Lung (tissue), 12 donors: ENCODE data around the gene STEAP1B. TPM values are rescaled to one million over a fixed set of nuclear protein-coding genes. Genes with fewer than 3 reads are reported as not detected.

Experiments used
- ATAC-seq: fragments of 200-7000 bp; cut with Tn5 transposase; one replicate; pipeline ENCODE4 v1.9.1; 2020; ENCODE audit warnings: moderate number of reproducible peaks; ENCODE audit not compliant: insufficient read depth, low FRiP score
- DNase-seq, 3 donors: peaks; one replicate each; pipeline ENCODE4 v3.0.0-alpha.2; 2013 to 2017
- H3K27ac ChIP-seq, 2 donors: one replicate each; pipeline ENCODE4 v1.5.1; 2013; ENCODE audit warnings: mild to moderate bottlenecking in 2 of 2, moderate library complexity in 2 of 2, control low read depth in 1 of 2, inconsistent platforms in 1 of 2, low read depth in 1 of 2, low read length in 1 of 2
- H3K27me3 ChIP-seq, 3 donors: one replicate each; pipeline ENCODE4 v1.5.1; 2013; ENCODE audit warnings: low read length in 2 of 3; ENCODE audit not compliant: control insufficient read depth in 3 of 3, insufficient read depth in 3 of 3
- H3K36me3 ChIP-seq, 4 donors: one replicate each; pipeline ENCODE4 v1.5.1; 2013; ENCODE audit warnings: low read length in 4 of 4, mild to moderate bottlenecking in 1 of 4, moderate library complexity in 1 of 4; ENCODE audit not compliant: control insufficient read depth in 4 of 4, insufficient read depth in 4 of 4
- H3K4me1 ChIP-seq, 5 donors: one replicate each; pipeline ENCODE4 v1.5.1; 2013; ENCODE audit warnings: low read length in 5 of 5, mild to moderate bottlenecking in 2 of 5, moderate library complexity in 1 of 5; ENCODE audit not compliant: control insufficient read depth in 5 of 5, insufficient read depth in 5 of 5
- H3K4me3 ChIP-seq: one replicate; pipeline ENCODE4 v1.5.1; 2013; ENCODE audit warnings: mild to moderate bottlenecking, control low read depth, moderate library complexity
- H3K9ac ChIP-seq, 2 donors: one replicate each; pipeline ENCODE4 v1.5.1; 2013; ENCODE audit warnings: low read length in 2 of 2, control low read depth in 1 of 2; ENCODE audit not compliant: insufficient read depth in 1 of 2
- H3K9me3 ChIP-seq, 4 donors: one replicate each; pipeline ENCODE4 v1.5.1; 2013; ENCODE audit warnings: low read length in 3 of 4, mild to moderate bottlenecking in 1 of 4, moderate library complexity in 1 of 4; ENCODE audit not compliant: control insufficient read depth in 4 of 4, insufficient read depth in 3 of 4
- CTCF ChIP-seq: IDR thresholded peaks from 2 replicates; pipeline ENCODE4 v1.5.1; 2012; ENCODE audit warnings: mild to moderate bottlenecking; ENCODE audit errors: control extremely low read depth, extremely low read depth
- WGBS, 2 donors: extraction: QIAGEN DNeasy Blood & Tissue Kit; methylation state at CpG; one replicate each; pipeline ENCODE4 v1.1.7; 2013; 5-methylcytosine and 5-hydroxymethylcytosine counted together
- polyA plus RNA-seq, 2 donors: library from polyadenylated mRNA; stranded (reverse); fragments of 200-250 nt; gene quantifications; one replicate each; pipeline ENCODE4 v1.2.1, GENCODE V29; 2013
- total RNA-seq, 2 donors: library from RNA; depleted of rRNA in 1 of 2; stranded (reverse); fragments of >200 nt in 1 of 2; gene quantifications; one replicate each; pipeline ENCODE4 v1.2.1, GENCODE V29; 2014 to 2021
- donor health status: control.
- donor health status: control.
- donor health status: Bipolar disorder and iron deficiency.
- donor health status: healthy.
- donor health status: DM: yes; HTN: yes; CAD: no.

The STEAP1B gene
- total and polyA plus RNA-seq, 4 donors: 0.16 to 1.5 (median 0.96) TPM

- Histone ChIP-seq H3K27ac (no peak overlapping the region), H3K9ac (no peak overlapping the region), H3K27me3 (no peaks in the 10 kb centered on the region), H3K36me3 (no peaks in the 10 kb centered on the region), H3K4me1 (no peaks in the 10 kb centered on the region), H3K4me3 (no peak overlapping the region), H3K9me3 (no peaks in the 10 kb centered on the region)
- ATAC-seq (no peak), DNase-seq (no peak)
- TF ChIP-seq CTCF: no peak
- 94 to 95% methylated on average over 2 of the region's 2 CpGs for WGBS, 2 donors
These were observed 72.1 kb downstream of the STEAP1B start for GRCh38 chr7:22427855-22428254.

- no peak overlapping the region for H3K27ac ChIP-seq
- H3K4me1 ChIP-seq: no peaks in the 10 kb centered on the region
- ATAC-seq (no peak), DNase-seq (peak in 1 of 3 donors; percentile 23)
- H3K9ac ChIP-seq: no peak overlapping the region
- no peaks in the 10 kb centered on the region for H3K36me3 ChIP-seq
- H3K27me3 ChIP-seq: no peaks in the 10 kb centered on the region
- H3K4me3 ChIP-seq: no peak overlapping the region
- WGBS, 2 donors: 81 to 91% methylated on average over 3 of the region's 3 CpGs
- H3K9me3 ChIP-seq: no peaks in the 10 kb centered on the region
- TF ChIP-seq CTCF: no peak
These were observed 72.9 kb downstream of the STEAP1B start for GRCh38 chr7:22427104-22427503.

- Histone ChIP-seq H3K27ac (no peak overlapping the region), H3K4me1 (no peaks in the 10 kb centered on the region), H3K27me3 (no peaks in the 10 kb centered on the region), H3K9me3 (no peaks in the 10 kb centered on the region), H3K4me3 (no peak overlapping the region), H3K9ac (no peak overlapping the region), H3K36me3 (no peaks in the 10 kb centered on the region)
- no peak for ATAC-seq
- no peak for DNase-seq
- WGBS, 2 donors: 59 to 67% methylated on average over 4 of the region's 4 CpGs
- no peak for TF ChIP-seq CTCF
These were observed 73.4 kb downstream of the STEAP1B start for GRCh38 chr7:22426463-22427094.

- DNase-seq (no peak), ATAC-seq (no peak)
- no peak overlapping the region for H3K9ac ChIP-seq
- WGBS, 2 donors: 94 to 96% methylated on average over 1 of the region's 1 CpG
- H3K4me3 ChIP-seq: no peak overlapping the region
- no peaks in the 10 kb centered on the region for H3K4me1 ChIP-seq
- no peak for TF ChIP-seq CTCF
- H3K36me3 ChIP-seq: no peaks in the 10 kb centered on the region
- H3K27me3 ChIP-seq: no peaks in the 10 kb centered on the region
- H3K9me3 ChIP-seq: no peaks in the 10 kb centered on the region
- no peak overlapping the region for H3K27ac ChIP-seq
These were observed 74.6 kb downstream of the STEAP1B start for GRCh38 chr7:22425361-22425760.
